ENCODE results near the gene SNTG2. TPM values are rescaled to one million over a fixed set of nuclear protein-coding genes. Genes with fewer than 3 reads are reported as not detected.

SNTG2 gene
- total RNA-seq, 1 donor from 2014 or later = 0.47 TPM

DNA sequence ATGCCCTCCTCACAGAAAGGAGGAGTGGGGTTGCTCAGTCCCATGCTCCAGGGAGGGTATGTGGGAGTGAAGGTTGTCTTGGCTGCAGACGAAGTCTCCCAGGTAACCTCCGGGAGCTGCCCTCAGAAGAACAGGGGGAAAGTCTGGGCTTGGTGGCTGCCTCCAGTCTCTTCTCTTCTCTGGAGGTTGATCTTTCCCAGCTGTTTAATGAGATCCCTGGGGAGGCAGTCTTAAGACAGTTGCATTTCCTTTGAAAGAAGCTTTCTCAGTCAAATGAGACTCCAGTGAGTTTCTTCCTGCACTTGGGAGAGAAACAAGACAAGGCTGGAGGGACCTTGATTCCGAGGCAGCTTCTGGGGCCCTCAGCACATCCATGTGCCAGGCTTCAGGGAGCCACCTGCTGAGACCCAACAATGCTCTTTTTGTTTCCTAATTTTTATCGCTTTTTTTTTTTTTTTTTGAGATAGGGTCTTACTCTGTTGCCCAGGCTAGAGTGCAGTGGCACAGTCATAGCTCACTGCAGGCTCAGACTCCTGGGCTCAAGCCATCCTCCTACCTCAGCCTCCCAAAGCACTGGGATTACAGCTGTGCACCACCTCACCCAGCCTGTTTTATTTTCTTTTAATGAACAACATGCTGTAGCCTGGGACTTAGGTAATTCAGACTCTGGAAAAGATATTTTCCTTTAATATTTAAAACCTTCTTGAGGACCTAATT is 390.9 kb downstream of the SNTG2 start:
- Mint-ChIP-seq H3K4me3 (no peak overlapping the region), H3K27ac (ENCODE audit: unreplicated experiment) (no peak overlapping the region), H3K9me3 (no peaks in the 10 kb centered on the region), H3K4me1 (no peaks in the 10 kb centered on the region), H3K27me3 (ENCODE audit: low read depth) (peaks cover 4% of the 10 kb centered on the region), H3K36me3 (ENCODE audit: low read depth) (no peaks in the 10 kb centered on the region)
- DNase-seq (ENCODE audit: low read depth, low spot score) = no peak
- TF ChIP-seq, protein P1, sequence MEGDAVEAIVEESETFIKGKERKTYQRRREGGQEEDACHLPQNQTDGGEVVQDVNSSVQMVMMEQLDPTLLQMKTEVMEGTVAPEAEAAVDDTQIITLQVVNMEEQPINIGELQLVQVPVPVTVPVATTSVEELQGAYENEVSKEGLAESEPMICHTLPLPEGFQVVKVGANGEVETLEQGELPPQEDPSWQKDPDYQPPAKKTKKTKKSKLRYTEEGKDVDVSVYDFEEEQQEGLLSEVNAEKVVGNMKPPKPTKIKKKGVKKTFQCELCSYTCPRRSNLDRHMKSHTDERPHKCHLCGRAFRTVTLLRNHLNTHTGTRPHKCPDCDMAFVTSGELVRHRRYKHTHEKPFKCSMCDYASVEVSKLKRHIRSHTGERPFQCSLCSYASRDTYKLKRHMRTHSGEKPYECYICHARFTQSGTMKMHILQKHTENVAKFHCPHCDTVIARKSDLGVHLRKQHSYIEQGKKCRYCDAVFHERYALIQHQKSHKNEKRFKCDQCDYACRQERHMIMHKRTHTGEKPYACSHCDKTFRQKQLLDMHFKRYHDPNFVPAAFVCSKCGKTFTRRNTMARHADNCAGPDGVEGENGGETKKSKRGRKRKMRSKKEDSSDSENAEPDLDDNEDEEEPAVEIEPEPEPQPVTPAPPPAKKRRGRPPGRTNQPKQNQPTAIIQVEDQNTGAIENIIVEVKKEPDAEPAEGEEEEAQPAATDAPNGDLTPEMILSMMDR (conservative IDR thresholded peaks at IDR 0.05) = no peak

DNA sequence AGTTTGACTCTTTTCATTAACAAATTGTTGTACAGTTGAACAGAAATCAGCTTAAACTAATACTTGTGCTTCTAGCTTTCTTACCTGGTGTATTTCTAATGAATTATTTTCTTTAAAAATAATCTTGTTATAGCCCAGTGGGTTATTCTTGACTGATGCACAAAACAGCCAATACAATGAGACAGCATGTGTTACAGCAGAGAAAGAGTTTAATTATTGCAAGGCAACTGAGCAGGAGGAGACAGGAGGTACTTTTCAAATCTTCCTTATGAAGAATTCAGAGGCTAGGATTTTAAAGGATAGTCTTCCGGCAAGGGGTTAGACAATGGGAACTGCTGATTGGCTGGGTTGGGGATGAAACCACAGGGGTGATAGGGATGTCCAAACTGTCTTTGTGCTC is 398.1 kb downstream of the SNTG2 start:
- Mint-ChIP-seq H3K4me3 (no peak overlapping the region), H3K36me3 (ENCODE audit: low read depth) (peaks cover 3% of the 10 kb centered on the region), H3K4me1 (no peaks in the 10 kb centered on the region), H3K9me3 (peaks cover 8% of the 10 kb centered on the region), H3K27ac (ENCODE audit: unreplicated experiment) (no peak overlapping the region), H3K27me3 (ENCODE audit: low read depth) (no peaks in the 10 kb centered on the region)
- TF ChIP-seq, protein P1 (conservative IDR thresholded peaks at IDR 0.05) = no peak
- DNase-seq (ENCODE audit: low read depth, low spot score) = no peak

DNA sequence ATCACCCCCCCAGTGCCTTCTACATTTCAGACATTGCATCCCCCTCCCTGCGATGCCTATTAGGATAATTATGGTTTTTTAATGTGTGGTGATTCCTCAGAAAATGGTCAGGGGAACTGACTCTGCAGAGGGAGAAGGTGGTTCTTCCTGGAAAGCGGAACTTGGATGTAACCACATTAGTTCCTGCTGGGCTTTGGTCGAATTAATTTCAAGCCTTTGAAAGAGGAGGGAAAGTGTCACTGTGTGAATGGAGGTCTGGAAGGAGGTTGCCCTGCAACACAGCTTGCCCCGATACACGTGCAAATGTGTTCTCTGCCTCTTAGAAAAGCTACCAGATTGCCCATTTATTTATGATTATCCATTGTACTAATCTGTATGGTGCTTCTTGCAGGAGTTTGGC is 399.5 kb downstream of the SNTG2 start:
- no peaks in the 10 kb centered on the region for H3K27me3 Mint-ChIP-seq (ENCODE audit: low read depth)
- TF ChIP-seq, protein P1 (conservative IDR thresholded peaks at IDR 0.05) = no peak
- H3K36me3 Mint-ChIP-seq (ENCODE audit: low read depth) = peaks cover 3% of the 10 kb centered on the region
- peaks cover 8% of the 10 kb centered on the region for H3K9me3 Mint-ChIP-seq
- H3K4me3 Mint-ChIP-seq = no peak overlapping the region
- DNase-seq (ENCODE audit: low read depth, low spot score) = no peak
- no peaks in the 10 kb centered on the region for H3K4me1 Mint-ChIP-seq
- no peak overlapping the region for H3K27ac Mint-ChIP-seq (ENCODE audit: unreplicated experiment)

DNA sequence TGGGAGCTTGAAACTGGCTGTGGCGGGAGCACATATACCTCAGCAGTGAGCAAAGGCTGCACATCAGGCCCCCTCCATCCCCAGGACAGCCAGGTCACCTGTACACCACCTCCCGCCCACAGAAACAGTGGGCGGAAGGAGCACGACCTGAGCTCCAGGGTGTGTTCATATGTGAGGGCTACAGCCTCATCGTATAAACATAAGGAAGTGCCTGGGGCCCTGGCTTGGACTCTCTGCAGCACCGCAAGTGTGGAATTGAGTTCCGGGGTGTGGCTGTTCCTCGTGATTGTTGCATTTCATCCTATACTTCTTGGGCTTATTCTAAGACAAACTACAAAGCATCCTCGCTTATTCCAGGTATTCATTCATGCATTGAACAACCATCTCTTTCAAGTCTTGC is 402.5 kb downstream of the SNTG2 start:
- DNase-seq (ENCODE audit: low read depth, low spot score) = no peak
- Mint-ChIP-seq H3K27ac (ENCODE audit: unreplicated experiment) (no peak overlapping the region), H3K9me3 (peaks cover 8% of the 10 kb centered on the region), H3K4me1 (no peaks in the 10 kb centered on the region), H3K4me3 (no peak overlapping the region), H3K36me3 (ENCODE audit: low read depth) (peaks cover 7% of the 10 kb centered on the region), H3K27me3 (ENCODE audit: low read depth) (no peaks in the 10 kb centered on the region)
- TF ChIP-seq, protein P1 (conservative IDR thresholded peaks at IDR 0.05) = no peak

DNA sequence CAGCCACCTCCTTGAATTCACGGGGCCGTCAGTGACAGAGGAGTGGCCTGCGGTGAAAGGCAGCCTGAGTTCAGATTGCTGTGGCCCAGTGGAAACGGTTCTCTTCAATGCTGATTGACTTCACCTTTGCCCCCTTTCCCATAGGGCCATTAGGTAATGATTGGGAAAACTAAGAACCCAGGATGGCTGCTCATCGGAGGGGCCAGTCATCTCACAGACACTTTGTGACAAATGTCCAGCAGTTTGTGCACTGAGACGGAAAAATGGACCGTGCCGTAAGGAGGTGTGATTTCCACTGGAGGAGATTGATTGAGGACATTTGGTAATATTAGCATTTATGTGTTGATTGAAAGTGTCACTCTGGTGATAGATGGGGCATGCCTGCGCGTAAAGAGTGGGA is 402.9 kb downstream of the SNTG2 start:
- TF ChIP-seq, protein P1 (conservative IDR thresholded peaks at IDR 0.05) = no peak
- H3K27me3 Mint-ChIP-seq (ENCODE audit: low read depth) = no peaks in the 10 kb centered on the region
- H3K4me1 Mint-ChIP-seq = no peaks in the 10 kb centered on the region
- H3K4me3 Mint-ChIP-seq = no peak overlapping the region
- no peak overlapping the region for H3K27ac Mint-ChIP-seq (ENCODE audit: unreplicated experiment)
- peaks cover 4% of the 10 kb centered on the region for H3K9me3 Mint-ChIP-seq
- DNase-seq (ENCODE audit: low read depth, low spot score) = no peak
- H3K36me3 Mint-ChIP-seq (ENCODE audit: low read depth) = peaks cover 7% of the 10 kb centered on the region
